Activated B cell treated with CpG ODN at 0.5 μM for 24 hours (primary cell): ENCODE data around the gene RNASE12. TPM values are rescaled to one million over a fixed set of nuclear protein-coding genes. Genes with fewer than 3 reads are reported as not detected.

Experiments
- ATAC-seq: fragments of 200-7000 bp; cut with Tn5 transposase; one replicate; pipeline ENCODE4 v1.10.0; 2021; ENCODE audit warnings: low read depth, mild to moderate bottlenecking, moderate library complexity
- CTCF ChIA-PET: fragments of 350-600 bp; sonication (Branson Sonifier 250); formaldehyde crosslinking; loops from one replicate; lab custom pipeline; 2021; ENCODE audit warnings: antibody characterized with exemption; lab: Charles Lee
- POLR2A ChIA-PET: fragments of 350-600 bp; sonication (Branson Sonifier 250); formaldehyde crosslinking; loops from one replicate; lab custom pipeline; 2021; ENCODE audit warnings: antibody characterized with exemption; lab: Charles Lee
- DNase-seq: peaks from one replicate; pipeline ENCODE4 v3.0.0; 2022
- H3K27ac Mint-ChIP-seq: one replicate; pipeline ENCODE4 v1.8.0; 2020; ENCODE audit warnings: mixed read lengths
- H3K27me3 Mint-ChIP-seq: one replicate; pipeline ENCODE4 v1.8.0; 2021; ENCODE audit warnings: mixed read lengths
- H3K36me3 Mint-ChIP-seq: one replicate; pipeline ENCODE4 v1.8.0; 2021; ENCODE audit warnings: low read depth, mixed read lengths
- H3K4me1 Mint-ChIP-seq: one replicate; pipeline ENCODE4 v1.8.0; 2021; ENCODE audit warnings: mixed read lengths
- H3K4me3 Mint-ChIP-seq: one replicate; pipeline ENCODE4 v1.8.0; 2020; ENCODE audit warnings: mild to moderate bottlenecking, mixed read lengths
- H3K9me3 Mint-ChIP-seq: one replicate; pipeline ENCODE4 v1.8.0; 2020; ENCODE audit warnings: mixed read lengths
- CTCF ChIP-seq: fragments of 200-600 bp; IDR thresholded peaks from one replicate; pipeline ENCODE4 v1.8.0; 2022; ENCODE audit warnings: antibody characterized with exemption, mild to moderate bottlenecking
- intact Hi-C: fragments of 100-400 bp; cut with micrococcal nuclease; formaldehyde crosslinking; loops from one replicate; pipeline ENCODE4 v1.15.1; 2024
- total RNA-seq: library from RNA; stranded (reverse); gene quantifications from 2 replicates; pipeline ENCODE4 v1.2.3, GENCODE V29; 2022

Gene RNASE12
- total RNA-seq, 1 donor from 2014 or later, result not detected

- H3K9me3 Mint-ChIP-seq, result no peaks in the 10 kb centered on the region
- ChIA-PET CTCF (no interaction called here), POLR2A (no interaction called here)
- no peaks in the 10 kb centered on the region for H3K4me1 Mint-ChIP-seq
- no peak overlapping the region for H3K4me3 Mint-ChIP-seq
- no peak overlapping the region for H3K27ac Mint-ChIP-seq
- no peak for TF ChIP-seq CTCF
- ATAC-seq (no peak), DNase-seq (no peak)
- H3K36me3 Mint-ChIP-seq, result no peaks in the 10 kb centered on the region
- H3K27me3 Mint-ChIP-seq, result peaks cover 6% of the 10 kb centered on the region
- intact Hi-C loops, result no loop called here
These were observed 31.7 kb downstream of the RNASE12 start for GRCh38 chr14:20559461-20559904.

- intact Hi-C loops, result no loop called here
- no peaks in the 10 kb centered on the region for H3K9me3 Mint-ChIP-seq
- no peaks in the 10 kb centered on the region for H3K4me1 Mint-ChIP-seq
- POLR2A ChIA-PET, result no interaction called here
- H3K36me3 Mint-ChIP-seq, result no peaks in the 10 kb centered on the region
- H3K27ac Mint-ChIP-seq, result no peak overlapping the region
- H3K4me3 Mint-ChIP-seq, result no peak overlapping the region
- CTCF ChIA-PET, result no interaction called here
- no peak for TF ChIP-seq CTCF
- DNase-seq, result no peak
- peaks cover 8% of the 10 kb centered on the region for H3K27me3 Mint-ChIP-seq
- ATAC-seq, result no peak
These were observed 34.0 kb downstream of the RNASE12 start for GRCh38 chr14:20557212-20557542.

GRCh38 chr14:20556500-20557211 lies 34.5 kb downstream of the RNASE12 start:
- ChIA-PET CTCF (no interaction called here), POLR2A (interaction anchor here (0.6 kb wide), 1 partner anchor 77 kb away, joined by 3 read pairs; no protein-coding TSS in a partner anchor)
- Mint-ChIP-seq H3K27ac (no peak overlapping the region), H3K4me1 (no peaks in the 10 kb centered on the region), H3K4me3 (no peak overlapping the region), H3K9me3 (no peaks in the 10 kb centered on the region), H3K27me3 (peaks cover 8% of the 10 kb centered on the region), H3K36me3 (no peaks in the 10 kb centered on the region)
- DNase-seq (no peak), ATAC-seq (no peak)
- intact Hi-C loops, result no loop called here
- no peak for TF ChIP-seq CTCF

- intact Hi-C loops, result no loop called here
- H3K36me3 Mint-ChIP-seq, result no peaks in the 10 kb centered on the region
- DNase-seq, result no peak
- H3K27me3 Mint-ChIP-seq, result peaks cover 6% of the 10 kb centered on the region
- no peak overlapping the region for H3K27ac Mint-ChIP-seq
- no peak for TF ChIP-seq CTCF
- ChIA-PET CTCF (no interaction called here), POLR2A (interaction anchor here (0.6 kb wide), 1 partner anchor 76 kb away, joined by 3 read pairs; no protein-coding TSS in a partner anchor)
- ATAC-seq, result no peak
- H3K4me3 Mint-ChIP-seq, result no peak overlapping the region
- no peaks in the 10 kb centered on the region for H3K4me1 Mint-ChIP-seq
- no peaks in the 10 kb centered on the region for H3K9me3 Mint-ChIP-seq
These were observed 35.3 kb downstream of the RNASE12 start for GRCh38 chr14:20555845-20556244.

GRCh38 chr14:20553024-20553423 lies 38.2 kb downstream of the RNASE12 start:
- Mint-ChIP-seq H3K36me3 (no peaks in the 10 kb centered on the region), H3K27ac (no peak overlapping the region), H3K27me3 (peaks cover 6% of the 10 kb centered on the region), H3K4me1 (no peaks in the 10 kb centered on the region), H3K4me3 (no peak overlapping the region), H3K9me3 (no peaks in the 10 kb centered on the region)
- intact Hi-C loops, result no loop called here
- ATAC-seq (no peak), DNase-seq (no peak)
- CTCF ChIA-PET, result no interaction called here
- TF ChIP-seq CTCF, result no peak
- POLR2A ChIA-PET, result no interaction called here
